Stimulated activated CD8-positive, alpha-beta memory T cell treated with anti-CD3 and anti-CD28 coated beads, Interleukin-12 subunit alpha, Interleukin-12 subunit beta, amount 100 ng/mL, for 4 hours (primary cell): ENCODE results near the gene FLYWCH2.
"Not testable (repeated sequence)": the region's sequence is repeated elsewhere in the genome, so short reads cannot be mapped to it uniquely, and the experiment has no call there.

Source experiments
- DNase-seq: peaks from one replicate; pipeline ENCODE4 v3.0.0-alpha.2; 2020; ENCODE audit warnings: low read depth

FLYWCH2 gene

DNA sequence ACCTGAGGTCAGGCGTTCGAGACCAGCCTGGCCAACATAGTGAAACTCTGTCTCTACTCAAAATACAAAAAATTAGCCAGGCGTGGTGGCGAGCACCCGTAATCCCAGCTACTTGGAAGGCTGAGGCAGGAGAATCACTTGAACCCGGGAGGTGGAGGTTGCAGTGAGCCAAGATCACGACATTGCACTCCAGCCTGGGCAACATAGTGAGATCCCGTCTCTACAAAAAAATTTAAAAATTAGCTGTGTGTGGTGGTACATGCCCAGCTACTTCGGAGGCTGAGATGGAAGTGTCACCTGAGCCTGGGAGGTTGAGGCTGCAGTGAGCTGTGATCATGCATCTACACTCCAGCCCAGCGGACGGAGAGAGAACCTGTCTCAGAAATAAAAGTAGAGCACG is 60.7 kb downstream of the FLYWCH2 start:
- not testable (repeated sequence) for DNase-seq

DNA sequence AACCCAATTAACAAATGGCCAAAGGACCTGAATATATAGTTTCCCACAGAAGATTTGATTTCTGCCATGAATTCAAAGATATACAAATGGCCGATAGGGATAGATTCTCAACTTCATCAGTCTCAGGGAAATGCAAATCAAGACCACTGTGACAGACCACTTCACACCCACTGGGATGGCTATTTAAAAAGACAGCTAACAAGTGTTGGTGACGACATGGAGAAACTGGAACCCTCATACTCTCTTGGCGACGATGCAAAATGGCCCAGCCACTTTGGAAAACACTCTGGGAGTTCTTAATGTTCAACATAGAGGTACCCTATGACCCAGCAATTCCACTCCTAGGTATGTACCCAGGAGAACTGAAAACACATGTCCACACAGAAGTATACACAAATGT is 63.6 kb downstream of the FLYWCH2 start:
- DNase-seq = no peak
